ENCODE results near the gene ACKR4.

DNA sequence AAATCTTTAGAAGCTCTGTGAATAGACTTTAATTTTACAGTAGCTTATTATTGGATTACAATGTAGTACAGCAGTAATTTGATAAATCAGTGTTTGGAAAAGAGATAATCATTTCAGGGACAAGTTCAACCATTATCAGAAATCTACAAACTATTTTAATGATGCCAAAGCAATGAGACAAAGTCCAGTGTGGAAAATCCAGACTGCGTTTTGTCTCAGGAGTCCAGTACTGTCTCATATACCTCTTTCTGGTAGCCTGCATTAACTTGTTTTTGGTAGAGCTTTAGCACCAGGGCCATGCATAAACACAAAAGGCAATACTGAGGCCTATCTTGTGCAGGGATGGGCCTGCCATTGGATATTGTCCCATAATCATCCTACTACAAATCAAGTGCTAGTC, 19.7 kb downstream of the ACKR4 start:
- TF ChIP-seq, protein P1, sequence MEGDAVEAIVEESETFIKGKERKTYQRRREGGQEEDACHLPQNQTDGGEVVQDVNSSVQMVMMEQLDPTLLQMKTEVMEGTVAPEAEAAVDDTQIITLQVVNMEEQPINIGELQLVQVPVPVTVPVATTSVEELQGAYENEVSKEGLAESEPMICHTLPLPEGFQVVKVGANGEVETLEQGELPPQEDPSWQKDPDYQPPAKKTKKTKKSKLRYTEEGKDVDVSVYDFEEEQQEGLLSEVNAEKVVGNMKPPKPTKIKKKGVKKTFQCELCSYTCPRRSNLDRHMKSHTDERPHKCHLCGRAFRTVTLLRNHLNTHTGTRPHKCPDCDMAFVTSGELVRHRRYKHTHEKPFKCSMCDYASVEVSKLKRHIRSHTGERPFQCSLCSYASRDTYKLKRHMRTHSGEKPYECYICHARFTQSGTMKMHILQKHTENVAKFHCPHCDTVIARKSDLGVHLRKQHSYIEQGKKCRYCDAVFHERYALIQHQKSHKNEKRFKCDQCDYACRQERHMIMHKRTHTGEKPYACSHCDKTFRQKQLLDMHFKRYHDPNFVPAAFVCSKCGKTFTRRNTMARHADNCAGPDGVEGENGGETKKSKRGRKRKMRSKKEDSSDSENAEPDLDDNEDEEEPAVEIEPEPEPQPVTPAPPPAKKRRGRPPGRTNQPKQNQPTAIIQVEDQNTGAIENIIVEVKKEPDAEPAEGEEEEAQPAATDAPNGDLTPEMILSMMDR (IDR thresholded peaks at IDR 0.05), result no peak
- no peak for TF ChIP-seq POLR2A (IDR thresholded peaks at IDR 0.05)

Measured in adrenal gland (tissue), 5 donors.